NCI-H460 (cell line): Measurements from ENCODE around the gene SH3RF3. TPM values are rescaled to one million over a fixed set of nuclear protein-coding genes. Genes with fewer than 3 reads are reported as not detected.

Experiments used
- DNase-seq: peaks from one replicate; pipeline ENCODE4 v3.0.0-alpha.2; 2016; ENCODE audit warnings: low read depth; ENCODE audit errors: extremely low read depth
- total RNA-seq: library from RNA; depleted of rRNA; stranded (reverse); fragments of >200 nt; shearing (Covaris generic); gene quantifications from 2 replicates; pipeline ENCODE4 v1.2.3, GENCODE V29; 2014

The SH3RF3 gene
- total RNA-seq, 1 experiment from 2014 or later: 0.32 TPM

DNA sequence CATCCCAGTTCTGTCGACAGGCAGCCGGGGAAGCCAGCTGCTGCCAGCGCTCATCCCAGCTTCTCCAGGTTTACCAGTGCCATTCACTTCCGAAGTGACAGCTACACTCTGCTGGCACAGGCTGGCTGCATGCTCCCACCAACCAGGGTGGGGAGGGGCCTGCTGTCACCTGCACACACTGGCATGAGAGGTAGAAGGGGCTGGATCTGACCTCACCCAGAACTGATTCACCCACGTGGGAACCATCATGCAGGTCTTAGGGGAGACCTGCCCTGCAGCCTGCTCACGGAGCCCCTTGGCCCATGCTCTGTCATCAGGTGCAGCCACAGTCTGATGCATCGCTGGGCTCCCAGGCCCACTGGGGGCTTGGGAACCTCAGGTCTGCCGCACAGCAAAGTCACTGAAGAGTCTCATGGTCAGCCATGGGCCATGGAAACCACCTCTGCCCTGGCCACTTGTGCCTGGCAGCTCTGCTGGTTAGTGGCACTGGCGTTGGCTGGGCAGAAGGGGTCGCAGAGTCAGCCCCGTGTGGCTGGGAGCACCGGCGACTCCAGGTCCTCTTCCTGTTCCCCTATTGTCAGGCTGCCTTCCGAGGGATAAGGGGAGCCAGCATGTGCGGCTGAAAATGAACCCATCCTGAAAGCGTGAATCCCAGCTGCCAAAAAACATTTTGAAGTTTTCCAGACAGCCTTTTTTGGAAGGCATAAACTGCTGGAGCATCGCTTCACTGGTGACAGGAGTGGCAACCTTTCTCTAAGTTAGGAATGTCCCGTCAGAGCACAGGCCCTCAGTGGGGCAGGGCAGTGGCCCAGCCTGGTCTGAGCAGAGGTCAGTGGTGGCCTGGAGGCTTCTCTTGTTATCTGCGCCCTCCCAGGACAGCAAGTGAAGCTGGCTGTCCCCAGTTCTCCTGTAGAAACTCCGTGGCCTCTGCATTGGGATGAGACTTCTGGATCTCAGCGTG, 327.0 kb downstream of the SH3RF3 start:
- no peak for DNase-seq

GRCh38 chr2:109456776-109457175, 327.8 kb downstream of the SH3RF3 start:
- no peak for DNase-seq

GRCh38 chr2:109457366-109457765, 328.4 kb downstream of the SH3RF3 start:
- no peak for DNase-seq

DNA sequence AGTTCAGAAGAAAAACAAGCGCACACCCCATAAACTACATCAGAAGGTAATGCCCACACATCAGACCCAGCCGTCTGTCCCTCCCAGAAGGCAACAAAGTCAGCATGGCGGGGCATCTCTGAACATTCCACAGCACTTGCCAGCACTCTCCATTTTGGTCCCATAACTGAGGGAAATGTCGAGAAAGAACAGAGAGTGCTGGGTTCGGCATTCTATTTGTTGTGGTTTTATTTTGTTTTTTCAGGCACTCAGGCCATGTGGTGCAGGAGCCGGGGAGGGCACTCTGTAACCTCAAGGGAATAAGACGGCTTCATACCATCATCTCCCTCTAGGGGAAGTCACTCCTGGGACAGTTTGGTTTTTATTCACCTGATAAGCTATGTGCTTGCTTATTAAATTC, 328.8 kb downstream of the SH3RF3 start:
- no peak for DNase-seq

GRCh38 chr2:109458512-109458911, 329.5 kb downstream of the SH3RF3 start:
- no peak for DNase-seq

- no peak for DNase-seq
These were observed 330.5 kb downstream of the SH3RF3 start for GRCh38 chr2:109459485-109459884.

GRCh38 chr2:109460553-109461324, 331.7 kb downstream of the SH3RF3 start:
- DNase-seq: no peak

- DNase-seq: no peak
These were observed 334.2 kb downstream of the SH3RF3 start for GRCh38 chr2:109463236-109463635.

DNA sequence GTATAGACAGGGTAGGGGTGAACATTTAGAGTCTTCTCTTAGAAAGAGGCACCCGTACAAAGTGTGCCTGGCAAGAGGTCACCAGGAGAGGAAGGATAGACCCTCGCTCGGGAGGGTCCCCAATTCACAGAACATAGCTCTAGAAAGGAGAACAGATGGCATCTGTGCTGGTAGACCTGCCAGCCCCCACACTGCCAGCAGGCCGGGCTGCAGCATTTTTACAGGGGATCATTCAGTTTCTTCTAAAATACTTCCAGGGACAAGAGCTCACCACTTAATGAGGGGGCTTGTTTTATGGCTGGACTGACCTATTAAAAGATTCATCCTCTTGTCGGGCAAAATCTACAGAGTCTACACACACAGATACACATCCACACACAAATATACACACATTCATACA, 334.9 kb downstream of the SH3RF3 start:
- DNase-seq: no peak

DNA sequence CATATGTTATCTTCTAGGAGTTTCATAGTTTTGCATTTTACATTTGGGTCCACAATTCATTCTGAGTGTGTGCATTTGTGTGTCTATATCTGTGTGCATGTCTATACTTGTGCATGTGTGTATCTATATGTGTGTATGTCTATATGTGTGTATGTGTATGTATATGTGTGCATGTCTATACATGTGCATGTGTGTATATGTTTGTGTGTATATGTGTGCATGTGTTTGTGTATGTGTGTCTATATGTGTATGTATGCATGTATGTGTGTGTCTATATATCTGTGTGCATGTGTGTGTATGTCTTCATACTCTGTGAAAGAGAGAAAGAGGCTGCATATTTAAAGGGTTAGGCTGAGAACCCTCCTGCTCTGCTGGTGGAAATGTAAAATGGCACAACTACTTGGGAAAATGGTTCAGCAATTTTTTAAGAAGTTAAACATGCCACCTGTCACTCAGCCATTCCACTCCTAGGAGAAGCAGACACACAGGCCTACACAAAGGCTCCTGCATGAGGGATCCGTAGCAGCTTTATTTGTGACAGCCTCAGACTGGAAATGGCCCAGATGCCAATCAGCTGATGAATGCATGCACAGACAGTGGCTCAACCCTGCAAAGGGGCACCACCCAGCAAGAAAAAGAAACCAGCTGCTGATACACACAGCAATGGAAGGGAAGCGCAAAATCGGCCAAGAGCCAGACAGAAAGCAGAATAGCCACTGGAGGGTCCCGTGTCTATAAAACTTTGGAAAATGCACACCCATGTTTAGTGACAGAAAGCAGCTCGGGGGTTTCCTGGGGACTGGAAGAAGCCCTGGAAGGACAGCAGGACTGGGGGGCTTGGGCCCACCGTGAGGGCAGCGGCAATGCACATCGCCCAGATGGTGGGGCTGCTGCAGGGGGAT, 337.9 kb downstream of the SH3RF3 start:
- peak; percentile 26 for DNase-seq

DNA sequence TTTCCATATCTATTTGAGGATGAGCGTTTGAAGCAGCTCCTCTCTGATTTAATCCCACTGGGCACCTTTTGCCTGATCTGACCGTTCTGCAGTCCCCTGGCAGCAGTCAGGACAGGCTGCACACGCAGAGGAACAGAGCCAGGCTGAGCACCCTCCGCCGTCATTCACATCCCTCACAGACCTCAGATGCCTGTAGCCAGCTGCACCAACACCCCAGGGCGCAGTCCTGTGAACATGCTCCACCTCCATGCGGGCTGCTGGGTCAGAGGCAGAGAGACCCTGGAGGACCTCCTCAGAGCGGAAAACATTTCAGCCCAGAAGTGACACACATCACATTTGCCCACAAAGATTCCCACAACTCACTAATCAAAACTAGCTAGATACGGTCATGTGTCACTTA, 338.7 kb downstream of the SH3RF3 start:
- DNase-seq: no peak

DNA sequence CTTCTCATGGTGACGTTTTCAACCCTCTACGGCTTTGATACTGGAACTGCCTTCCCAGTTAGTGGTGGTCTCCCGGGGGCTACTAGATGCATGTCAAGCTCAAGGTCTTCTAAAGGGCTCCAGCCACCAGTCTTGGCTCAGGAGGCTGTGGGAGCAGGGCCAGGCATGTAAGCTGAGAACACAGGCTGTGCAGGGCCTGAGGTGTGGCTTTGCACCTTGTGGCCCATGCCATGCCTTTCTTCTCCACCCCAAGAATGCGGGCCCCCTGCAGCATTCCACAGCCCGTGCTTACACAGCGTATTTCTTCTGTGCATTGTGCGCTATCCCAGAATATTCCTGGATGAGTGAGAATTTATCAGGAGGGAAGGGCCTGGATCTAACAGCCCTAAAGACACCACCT, 339.9 kb downstream of the SH3RF3 start:
- no peak for DNase-seq

DNA sequence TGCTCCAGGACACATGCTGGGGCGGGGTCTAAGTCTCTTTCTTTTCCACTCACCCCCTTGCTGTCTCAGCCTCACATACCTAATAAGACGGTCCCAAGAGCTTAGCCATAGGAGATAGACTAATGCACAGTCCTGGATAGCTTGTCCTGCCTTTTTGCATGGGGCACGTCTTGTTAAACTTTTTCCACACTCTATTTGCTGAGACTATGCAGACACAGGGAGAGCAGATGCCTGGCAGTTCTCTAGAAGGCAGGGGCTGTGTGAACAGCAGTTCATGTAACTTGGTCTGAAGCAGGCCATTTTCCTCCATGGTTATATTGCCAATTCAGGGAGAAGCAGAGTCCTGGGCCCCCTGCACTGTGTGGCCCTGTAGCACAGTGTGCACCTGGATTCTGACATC, 342.7 kb downstream of the SH3RF3 start:
- no peak for DNase-seq

DNA sequence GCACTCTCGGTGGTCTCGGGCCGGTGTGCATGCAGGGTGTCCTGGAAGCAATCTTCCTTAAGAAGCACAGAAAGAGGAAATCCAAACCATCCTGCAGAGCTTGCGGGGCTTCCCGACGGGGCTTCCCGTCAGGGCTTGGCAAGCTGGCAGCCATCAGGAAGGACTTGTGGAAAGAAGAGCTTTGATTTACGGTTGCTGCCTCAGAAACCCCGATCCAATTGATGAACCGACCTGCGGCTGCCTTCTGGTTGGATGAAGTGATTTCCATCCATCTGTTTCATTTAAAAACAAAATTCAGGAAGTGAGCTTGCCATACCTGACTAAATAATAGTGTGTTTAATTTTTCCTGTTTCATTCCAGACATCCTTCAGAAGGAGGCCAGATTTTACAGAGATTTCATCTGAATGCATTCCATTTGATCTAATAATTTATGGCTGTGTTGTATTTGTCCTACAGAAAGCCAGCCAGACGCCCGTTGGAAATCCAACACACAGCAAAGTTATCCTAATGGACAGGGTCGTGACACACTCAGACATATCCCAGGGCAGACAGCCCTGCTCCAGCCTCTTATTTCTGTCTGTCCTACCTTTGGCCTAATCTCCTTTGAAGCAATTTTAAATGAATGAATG, 343.4 kb downstream of the SH3RF3 start:
- DNase-seq: no peak

- no peak for DNase-seq
These were observed 344.0 kb downstream of the SH3RF3 start for GRCh38 chr2:109472974-109473373.

- no peak for DNase-seq
These were observed 344.8 kb downstream of the SH3RF3 start for GRCh38 chr2:109473616-109474318.

DNA sequence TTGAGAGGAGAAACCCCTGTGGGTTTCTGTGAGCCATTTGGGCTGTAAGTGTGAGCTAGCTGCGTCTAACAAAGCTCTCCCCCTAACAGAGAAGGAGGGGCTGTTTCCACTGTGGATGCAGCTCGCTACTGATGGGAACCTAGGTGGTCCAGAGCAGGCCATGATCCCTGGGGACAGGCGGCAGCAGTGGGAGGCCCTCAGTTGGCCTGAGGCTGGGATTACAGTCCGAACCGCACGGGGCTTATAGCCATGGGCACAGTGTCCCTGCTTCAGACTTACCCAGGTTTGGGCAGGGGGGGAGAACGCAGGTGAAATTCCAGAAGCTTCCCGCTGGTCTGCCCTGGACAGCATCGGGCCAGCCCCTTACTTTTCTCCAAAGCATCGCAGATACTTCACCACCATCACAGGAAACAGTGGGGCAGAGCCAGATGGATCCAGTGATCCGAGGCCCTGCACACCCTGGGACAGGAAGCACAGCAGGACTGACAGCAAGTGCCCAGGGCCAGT, 345.4 kb downstream of the SH3RF3 start:
- DNase-seq: no peak

- DNase-seq: no peak
These were observed 346.7 kb downstream of the SH3RF3 start for GRCh38 chr2:109475531-109476210.
